ENCODE data around the gene TRMT112.

The TRMT112 gene

GRCh38 chr11:64341429-64341828 is 24.1 kb upstream of the TRMT112 start:
- H3K9ac ChIP-seq (ENCODE audit: low read depth in 1 of 2, low read length in 2 of 2): no peak overlapping the region
- H3K9me3 ChIP-seq (ENCODE audit: control insufficient read depth in 1 of 2, low read length in 2 of 2): no peaks in the 10 kb centered on the region
- no peak overlapping the region for H3K27ac ChIP-seq (ENCODE audit: low read depth, low read length)
- H3K27me3 ChIP-seq (ENCODE audit: control insufficient read depth in 1 of 2, insufficient read depth in 2 of 2, low read length in 2 of 2): no peaks in the 10 kb centered on the region
- no peak overlapping the region for H3K4me3 ChIP-seq (ENCODE audit: low read depth in 1 of 2, low read length in 2 of 2)
- peaks cover 21 to 28% of the 10 kb centered on the region in 2 donors for H3K4me1 ChIP-seq (ENCODE audit: control insufficient read depth in 1 of 2, insufficient read depth in 2 of 2, low read length in 2 of 2)
- H3K36me3 ChIP-seq (ENCODE audit: control insufficient read depth in 1 of 2, insufficient read depth in 2 of 2, low read length in 2 of 2): no peaks in the 10 kb centered on the region

GRCh38 chr11:64340671-64341335 is 23.4 kb upstream of the TRMT112 start:
- no peaks in the 10 kb centered on the region for H3K9me3 ChIP-seq (ENCODE audit: control insufficient read depth in 1 of 2, low read length in 2 of 2)
- H3K27me3 ChIP-seq (ENCODE audit: control insufficient read depth in 1 of 2, insufficient read depth in 2 of 2, low read length in 2 of 2): no peaks in the 10 kb centered on the region
- peaks cover 21 to 28% of the 10 kb centered on the region in 2 donors for H3K4me1 ChIP-seq (ENCODE audit: control insufficient read depth in 1 of 2, insufficient read depth in 2 of 2, low read length in 2 of 2)
- H3K9ac ChIP-seq (ENCODE audit: low read depth in 1 of 2, low read length in 2 of 2): no peak overlapping the region
- no peaks in the 10 kb centered on the region for H3K36me3 ChIP-seq (ENCODE audit: control insufficient read depth in 1 of 2, insufficient read depth in 2 of 2, low read length in 2 of 2)
- peak overlapping the region in 1 of 2 donors; percentile 57 for H3K4me3 ChIP-seq (ENCODE audit: low read depth in 1 of 2, low read length in 2 of 2)
- H3K27ac ChIP-seq (ENCODE audit: low read depth, low read length): peak overlapping the region; percentile 50

- Histone ChIP-seq H3K9me3 (ENCODE audit: control insufficient read depth in 1 of 2, low read length in 2 of 2) (no peaks in the 10 kb centered on the region), H3K27me3 (ENCODE audit: control insufficient read depth in 1 of 2, insufficient read depth in 2 of 2, low read length in 2 of 2) (no peaks in the 10 kb centered on the region), H3K27ac (ENCODE audit: low read depth, low read length) (peak within 1 kb of the TSS; percentile 50), H3K9ac (ENCODE audit: low read depth in 1 of 2, low read length in 2 of 2) (peak within 1 kb of the TSS in 1 of 2 donors; percentile 36), H3K4me1 (ENCODE audit: control insufficient read depth in 1 of 2, insufficient read depth in 2 of 2, low read length in 2 of 2) (peaks cover 21 to 28% of the 10 kb centered on the region in 2 donors), H3K36me3 (ENCODE audit: control insufficient read depth in 1 of 2, insufficient read depth in 2 of 2, low read length in 2 of 2) (no peaks in the 10 kb centered on the region), H3K4me3 (ENCODE audit: low read depth in 1 of 2, low read length in 2 of 2) (peak within 1 kb of the TSS; percentile 49 to 57)
Measured at GRCh38 chr11:64339754-64340408, 22.5 kb upstream of the TRMT112 start, which contains the start of gene CCDC88B. CCDC88B (plus strand) TSS chr11:64340204; CDS start chr11:64340267, 63 bp downstream.

GRCh38 chr11:64339286-64339685 is 21.9 kb upstream of the TRMT112 start:
- H3K4me3 ChIP-seq (ENCODE audit: low read depth in 1 of 2, low read length in 2 of 2): peak overlapping the region; percentile 49 to 57
- H3K4me1 ChIP-seq (ENCODE audit: control insufficient read depth in 1 of 2, insufficient read depth in 2 of 2, low read length in 2 of 2): peaks cover 21 to 33% of the 10 kb centered on the region in 2 donors
- H3K9me3 ChIP-seq (ENCODE audit: control insufficient read depth in 1 of 2, low read length in 2 of 2): no peaks in the 10 kb centered on the region
- H3K36me3 ChIP-seq (ENCODE audit: control insufficient read depth in 1 of 2, insufficient read depth in 2 of 2, low read length in 2 of 2): no peaks in the 10 kb centered on the region
- H3K9ac ChIP-seq (ENCODE audit: low read depth in 1 of 2, low read length in 2 of 2): peak overlapping the region in 1 of 2 donors; percentile 36
- no peak overlapping the region for H3K27ac ChIP-seq (ENCODE audit: low read depth, low read length)
- no peaks in the 10 kb centered on the region for H3K27me3 ChIP-seq (ENCODE audit: control insufficient read depth in 1 of 2, insufficient read depth in 2 of 2, low read length in 2 of 2)

- Histone ChIP-seq H3K27ac (ENCODE audit: low read depth, low read length) (no peak overlapping the region), H3K4me1 (ENCODE audit: control insufficient read depth in 1 of 2, insufficient read depth in 2 of 2, low read length in 2 of 2) (peaks cover 21 to 33% of the 10 kb centered on the region in 2 donors), H3K9ac (ENCODE audit: low read depth in 1 of 2, low read length in 2 of 2) (no peak overlapping the region), H3K4me3 (ENCODE audit: low read depth in 1 of 2, low read length in 2 of 2) (no peak overlapping the region), H3K9me3 (ENCODE audit: control insufficient read depth in 1 of 2, low read length in 2 of 2) (no peaks in the 10 kb centered on the region), H3K27me3 (ENCODE audit: control insufficient read depth in 1 of 2, insufficient read depth in 2 of 2, low read length in 2 of 2) (no peaks in the 10 kb centered on the region), H3K36me3 (ENCODE audit: control insufficient read depth in 1 of 2, insufficient read depth in 2 of 2, low read length in 2 of 2) (no peaks in the 10 kb centered on the region)
Measured at GRCh38 chr11:64338716-64339115, 21.4 kb upstream of the TRMT112 start.

- Histone ChIP-seq H3K27ac (ENCODE audit: low read depth, low read length) (no peak overlapping the region), H3K9ac (ENCODE audit: low read depth in 1 of 2, low read length in 2 of 2) (no peak overlapping the region), H3K4me1 (ENCODE audit: control insufficient read depth in 1 of 2, insufficient read depth in 2 of 2, low read length in 2 of 2) (peaks cover 16 to 28% of the 10 kb centered on the region in 2 donors), H3K9me3 (ENCODE audit: control insufficient read depth in 1 of 2, low read length in 2 of 2) (no peaks in the 10 kb centered on the region), H3K36me3 (ENCODE audit: control insufficient read depth in 1 of 2, insufficient read depth in 2 of 2, low read length in 2 of 2) (no peaks in the 10 kb centered on the region), H3K27me3 (ENCODE audit: control insufficient read depth in 1 of 2, insufficient read depth in 2 of 2, low read length in 2 of 2) (no peaks in the 10 kb centered on the region), H3K4me3 (ENCODE audit: low read depth in 1 of 2, low read length in 2 of 2) (no peak overlapping the region)
Measured at GRCh38 chr11:64337538-64338249, 20.3 kb upstream of the TRMT112 start.

GRCh38 chr11:64334764-64335735 is 17.7 kb upstream of the TRMT112 start:
- Histone ChIP-seq H3K27me3 (ENCODE audit: control insufficient read depth in 1 of 2, insufficient read depth in 2 of 2, low read length in 2 of 2) (no peaks in the 10 kb centered on the region), H3K27ac (ENCODE audit: low read depth, low read length) (no peak overlapping the region), H3K9ac (ENCODE audit: low read depth in 1 of 2, low read length in 2 of 2) (no peak overlapping the region), H3K36me3 (ENCODE audit: control insufficient read depth in 1 of 2, insufficient read depth in 2 of 2, low read length in 2 of 2) (no peaks in the 10 kb centered on the region), H3K4me3 (ENCODE audit: low read depth in 1 of 2, low read length in 2 of 2) (no peak overlapping the region), H3K4me1 (ENCODE audit: control insufficient read depth in 1 of 2, insufficient read depth in 2 of 2, low read length in 2 of 2) (peaks cover 21 to 31% of the 10 kb centered on the region in 2 donors), H3K9me3 (ENCODE audit: control insufficient read depth in 1 of 2, low read length in 2 of 2) (no peaks in the 10 kb centered on the region)

- Histone ChIP-seq H3K27me3 (ENCODE audit: control insufficient read depth in 1 of 2, insufficient read depth in 2 of 2, low read length in 2 of 2) (no peaks in the 10 kb centered on the region), H3K27ac (ENCODE audit: low read depth, low read length) (no peak overlapping the region)
Measured at GRCh38 chr11:64333556-64333955, 16.2 kb upstream of the TRMT112 start.

GRCh38 chr11:64331569-64332371 is 14.4 kb upstream of the TRMT112 start:
- peak overlapping the region; percentile 52 to 54 for H3K9ac ChIP-seq (ENCODE audit: low read depth in 1 of 2, low read length in 2 of 2)
- no peak overlapping the region for H3K27ac ChIP-seq (ENCODE audit: low read depth, low read length)
- peak overlapping the region; percentile 7 to 31 for H3K4me3 ChIP-seq (ENCODE audit: low read depth in 1 of 2, low read length in 2 of 2)

More at GRCh38 chr11:64333556-64333955, 16.2 kb upstream of the TRMT112 start:
- no peaks in the 10 kb centered on the region for H3K36me3 ChIP-seq (ENCODE audit: control insufficient read depth in 1 of 2, insufficient read depth in 2 of 2, low read length in 2 of 2)
- peaks cover 25 to 33% of the 10 kb centered on the region in 2 donors for H3K4me1 ChIP-seq (ENCODE audit: control insufficient read depth in 1 of 2, insufficient read depth in 2 of 2, low read length in 2 of 2)
- no peak overlapping the region for H3K9ac ChIP-seq (ENCODE audit: low read depth in 1 of 2, low read length in 2 of 2)
- H3K9me3 ChIP-seq (ENCODE audit: control insufficient read depth in 1 of 2, low read length in 2 of 2): no peaks in the 10 kb centered on the region
- no peak overlapping the region for H3K4me3 ChIP-seq (ENCODE audit: low read depth in 1 of 2, low read length in 2 of 2)

More at GRCh38 chr11:64331569-64332371, 14.4 kb upstream of the TRMT112 start:
- no peaks in the 10 kb centered on the region for H3K36me3 ChIP-seq (ENCODE audit: control insufficient read depth in 1 of 2, insufficient read depth in 2 of 2, low read length in 2 of 2)
- peaks cover 25 to 38% of the 10 kb centered on the region in 2 donors for H3K4me1 ChIP-seq (ENCODE audit: control insufficient read depth in 1 of 2, insufficient read depth in 2 of 2, low read length in 2 of 2)
- no peaks in the 10 kb centered on the region for H3K9me3 ChIP-seq (ENCODE audit: control insufficient read depth in 1 of 2, low read length in 2 of 2)
- no peaks in the 10 kb centered on the region for H3K27me3 ChIP-seq (ENCODE audit: control insufficient read depth in 1 of 2, insufficient read depth in 2 of 2, low read length in 2 of 2)
